ENCODE measurements around the gene SPATA6L. TPM values are rescaled to one million over a fixed set of nuclear protein-coding genes. Genes with fewer than 3 reads are reported as not detected.

SPATA6L gene
- total RNA-seq, 1 experiment from 2014 or later, result 0.57 TPM

DNA sequence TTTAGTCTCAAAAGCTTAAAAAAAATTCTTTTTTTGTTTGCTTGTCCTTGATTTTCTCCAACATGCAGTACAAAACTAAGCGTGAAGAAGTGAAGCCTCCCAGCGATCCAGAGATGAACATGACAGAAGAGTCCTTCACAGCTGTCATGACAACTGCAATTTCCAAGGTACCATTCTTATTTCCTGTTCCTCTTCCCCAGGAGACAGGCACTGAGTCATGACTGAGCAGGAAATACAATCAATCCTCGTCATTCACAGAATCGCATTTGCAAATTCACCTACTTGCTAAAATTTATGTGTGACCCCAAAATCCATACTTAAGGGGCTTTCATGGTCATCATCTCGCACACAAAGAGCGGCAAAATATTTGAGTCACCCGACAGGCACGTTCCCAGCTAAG, 98.7 kb downstream of the SPATA6L start:
- intact Hi-C loops (cut with micrococcal nuclease), result no loop called here
- Histone ChIP-seq H3K9ac (ENCODE audit: low read length) (no peak overlapping the region), H3K9me2 (ENCODE audit: insufficient read depth) (no peaks in the 10 kb centered on the region), H3K4me1 (ENCODE audit: control insufficient read depth in 1 of 2, insufficient read depth in 2 of 2, low read length in 2 of 2) (no peaks in the 10 kb centered on the region), H2AFZ (ENCODE audit: low read depth, low read length, poor library complexity, severe bottlenecking) (no peak overlapping the region), H3K4me3 (replicated peaks in 1 of 2; ENCODE audit: low read depth in 1 of 2, low read length in 2 of 2) (no peak overlapping the region), H3K36me3 (ENCODE audit: control insufficient read depth in 1 of 2, insufficient read depth in 2 of 2, low read length in 2 of 2) (no peaks in the 10 kb centered on the region), H4K20me1 (ENCODE audit: insufficient read depth) (no peaks in the 10 kb centered on the region), H3K4me2 (ENCODE audit: low read length) (no peak overlapping the region), H3K27me3 (ENCODE audit: insufficient read depth, low read length) (no peaks in the 10 kb centered on the region), H3K79me2 (ENCODE audit: insufficient read depth, low read length) (no peaks in the 10 kb centered on the region), H3K27ac (ENCODE audit: low read depth, low read length) (no peak overlapping the region), H3K9me3 (ENCODE audit: control insufficient read depth in 1 of 2, insufficient read depth in 1 of 2, low read depth in 1 of 2, low read length in 2 of 2) (no peaks in the 10 kb centered on the region)
- ATAC-seq, result no peak
- ChIA-PET POLR2A (no interaction called here), RAD21 (ENCODE audit: low non-redundant PET in 1 of 2, low total read pairs in 2 of 2, uncharacterized antibody in 2 of 2, unreplicated experiment in 2 of 2) (no interaction called here), CTCF (no interaction called here)
- TF ChIP-seq ELF1 (IDR thresholded peaks at IDR 0.05; ENCODE audit: borderline replicate concordance, low read depth), result no peak
- TF ChIP-seq SIN3A (IDR thresholded peaks at IDR 0.05; ENCODE audit: low read depth), result no peak
- no peak for TF ChIP-seq SRF (IDR thresholded peaks at IDR 0.05; ENCODE audit: low read depth)
- TF ChIP-seq EZH2 (IDR thresholded peaks at IDR 0.05), result no peak
- no peak for TF ChIP-seq POLR2AphosphoS5 (IDR thresholded peaks at IDR 0.05; ENCODE audit: low read depth, low read length)
- TF ChIP-seq CBX3 (IDR thresholded peaks at IDR 0.05; ENCODE audit: low read depth), result no peak
- TF ChIP-seq, protein P1, sequence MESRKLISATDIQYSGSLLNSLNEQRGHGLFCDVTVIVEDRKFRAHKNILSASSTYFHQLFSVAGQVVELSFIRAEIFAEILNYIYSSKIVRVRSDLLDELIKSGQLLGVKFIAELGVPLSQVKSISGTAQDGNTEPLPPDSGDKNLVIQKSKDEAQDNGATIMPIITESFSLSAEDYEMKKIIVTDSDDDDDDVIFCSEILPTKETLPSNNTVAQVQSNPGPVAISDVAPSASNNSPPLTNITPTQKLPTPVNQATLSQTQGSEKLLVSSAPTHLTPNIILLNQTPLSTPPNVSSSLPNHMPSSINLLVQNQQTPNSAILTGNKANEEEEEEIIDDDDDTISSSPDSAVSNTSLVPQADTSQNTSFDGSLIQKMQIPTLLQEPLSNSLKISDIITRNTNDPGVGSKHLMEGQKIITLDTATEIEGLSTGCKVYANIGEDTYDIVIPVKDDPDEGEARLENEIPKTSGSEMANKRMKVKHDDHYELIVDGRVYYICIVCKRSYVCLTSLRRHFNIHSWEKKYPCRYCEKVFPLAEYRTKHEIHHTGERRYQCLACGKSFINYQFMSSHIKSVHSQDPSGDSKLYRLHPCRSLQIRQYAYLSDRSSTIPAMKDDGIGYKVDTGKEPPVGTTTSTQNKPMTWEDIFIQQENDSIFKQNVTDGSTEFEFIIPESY (IDR thresholded peaks at IDR 0.05; ENCODE audit: extremely low read depth, insufficient replicate concordance, low read length), result no peak
- no peak for TF ChIP-seq CEBPB (IDR thresholded peaks at IDR 0.05; ENCODE audit: low read depth)
- no peak for TF ChIP-seq POLR2A (IDR thresholded peaks at IDR 0.05; ENCODE audit: borderline replicate concordance, extremely low read depth, insufficient read depth, insufficient read length)
- TF ChIP-seq, protein P2, sequence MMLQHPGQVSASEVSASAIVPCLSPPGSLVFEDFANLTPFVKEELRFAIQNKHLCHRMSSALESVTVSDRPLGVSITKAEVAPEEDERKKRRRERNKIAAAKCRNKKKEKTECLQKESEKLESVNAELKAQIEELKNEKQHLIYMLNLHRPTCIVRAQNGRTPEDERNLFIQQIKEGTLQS (IDR thresholded peaks at IDR 0.05), result no peak
- no peak for TF ChIP-seq RAD21 (IDR thresholded peaks at IDR 0.05; ENCODE audit: low read depth)
- no peak for TF ChIP-seq ZNF274 (IDR thresholded peaks at IDR 0.05; ENCODE audit: low read depth, low read length)
- BruUV-seq (replicated peaks), result no TSS peak
- DNase-seq (ENCODE audit: low read depth, low spot score), result no peak

All from HCT116 (cell line).